HG03175 (cell line): ENCODE results near the gene NPPA.
"Not testable (repeated sequence)": the region's sequence is repeated elsewhere in the genome, so short reads cannot be mapped to it uniquely, and the experiment has no call there.

Experiments used
- ATAC-seq: cut with Tn5 transposase; IDR thresholded peaks from one replicate; pipeline ENCODE4 v1.9.1; 2021; ENCODE audit warnings: mild to moderate bottlenecking, moderate library complexity; ENCODE audit not compliant: unreplicated experiment

Gene NPPA

GRCh38 chr1:11847667-11848372 lies at the start of gene NPPA:
NPPA (minus strand) TSS chr1:11847783; CDS start chr1:11847684, 99 bp downstream.
- ATAC-seq: no peak

DNA sequence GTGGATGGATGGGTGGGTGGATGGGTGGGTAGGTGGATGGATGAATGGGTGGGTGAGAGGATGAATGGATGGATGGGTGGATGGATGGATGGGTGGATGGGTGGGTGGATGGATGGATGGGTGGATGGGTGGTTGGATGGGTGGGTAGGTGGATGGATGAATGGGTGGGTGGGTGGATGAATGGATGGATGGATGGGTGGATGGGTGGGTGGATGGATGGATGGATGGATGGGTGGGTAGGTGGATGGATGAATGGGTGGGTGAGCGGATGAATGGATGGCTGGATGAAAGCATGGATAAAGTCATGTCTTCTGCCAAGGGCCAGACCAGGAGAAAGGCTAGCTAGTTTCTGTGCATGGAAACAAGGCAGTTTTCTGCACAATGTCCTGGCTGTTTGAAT lies 46.9 kb upstream of the NPPA start:
- ATAC-seq: not testable (repeated sequence)

DNA sequence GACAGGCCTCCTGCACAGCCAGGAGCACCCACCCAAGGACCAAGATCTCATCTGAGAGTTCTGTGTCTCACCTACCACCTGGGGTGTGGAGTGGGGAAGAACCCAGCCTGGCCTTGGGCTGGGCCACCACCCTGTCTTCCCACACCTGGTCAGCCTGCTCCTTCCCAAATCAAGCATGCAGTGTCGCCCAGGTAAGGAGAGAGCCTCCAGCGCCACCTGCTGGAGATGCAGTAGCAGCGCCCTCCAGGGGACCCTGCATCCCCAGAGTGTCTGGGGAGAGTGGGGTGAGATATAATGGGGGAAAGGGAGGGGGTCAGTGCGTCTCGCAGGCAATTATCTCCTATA lies 46.3 kb upstream of the NPPA start:
- no peak for ATAC-seq

- ATAC-seq: no peak
Measured at GRCh38 chr1:11891433-11892186, 44.0 kb upstream of the NPPA start.

- ATAC-seq: no peak
Measured at GRCh38 chr1:11888877-11889208, 41.3 kb upstream of the NPPA start.

- ATAC-seq: no peak
Measured at GRCh38 chr1:11888206-11888876, 40.8 kb upstream of the NPPA start.

GRCh38 chr1:11887666-11888007 lies 40.1 kb upstream of the NPPA start:
- no peak for ATAC-seq

DNA sequence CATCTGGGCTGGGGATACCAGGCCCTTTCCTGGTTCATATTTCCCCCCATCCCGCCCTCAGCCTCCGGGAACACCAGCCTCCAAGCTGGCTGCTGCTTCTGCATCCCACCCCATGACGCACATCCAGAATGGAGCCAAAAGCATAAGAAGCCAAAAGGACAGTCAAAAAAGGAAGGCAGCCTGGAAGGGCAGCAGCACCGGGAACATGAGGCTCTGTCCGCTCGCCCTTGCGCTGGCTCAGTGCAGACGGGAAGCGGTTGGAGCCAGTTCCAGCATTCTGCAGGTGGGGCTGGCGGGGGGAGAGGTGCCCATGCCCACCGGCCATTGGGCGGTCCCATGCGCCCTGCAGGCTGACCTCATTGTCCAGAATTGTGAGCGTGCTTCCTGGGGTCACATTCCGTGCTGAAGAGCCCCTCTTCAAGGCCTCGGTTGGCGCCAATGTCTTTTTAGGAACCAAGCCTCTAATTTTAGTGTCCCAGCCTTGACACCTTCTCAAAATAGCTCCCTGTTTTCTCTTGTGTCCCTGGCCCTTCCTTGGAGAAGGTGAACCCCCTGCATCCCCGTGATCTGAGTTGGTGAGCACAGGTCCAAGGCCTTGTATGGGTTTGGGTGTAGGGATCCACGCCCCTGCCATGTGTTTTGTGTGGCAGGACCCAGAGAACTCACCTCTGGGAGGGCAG lies 39.5 kb upstream of the NPPA start:
- no peak for ATAC-seq

- no peak for ATAC-seq
Measured at GRCh38 chr1:11885916-11886315, 38.3 kb upstream of the NPPA start.

DNA sequence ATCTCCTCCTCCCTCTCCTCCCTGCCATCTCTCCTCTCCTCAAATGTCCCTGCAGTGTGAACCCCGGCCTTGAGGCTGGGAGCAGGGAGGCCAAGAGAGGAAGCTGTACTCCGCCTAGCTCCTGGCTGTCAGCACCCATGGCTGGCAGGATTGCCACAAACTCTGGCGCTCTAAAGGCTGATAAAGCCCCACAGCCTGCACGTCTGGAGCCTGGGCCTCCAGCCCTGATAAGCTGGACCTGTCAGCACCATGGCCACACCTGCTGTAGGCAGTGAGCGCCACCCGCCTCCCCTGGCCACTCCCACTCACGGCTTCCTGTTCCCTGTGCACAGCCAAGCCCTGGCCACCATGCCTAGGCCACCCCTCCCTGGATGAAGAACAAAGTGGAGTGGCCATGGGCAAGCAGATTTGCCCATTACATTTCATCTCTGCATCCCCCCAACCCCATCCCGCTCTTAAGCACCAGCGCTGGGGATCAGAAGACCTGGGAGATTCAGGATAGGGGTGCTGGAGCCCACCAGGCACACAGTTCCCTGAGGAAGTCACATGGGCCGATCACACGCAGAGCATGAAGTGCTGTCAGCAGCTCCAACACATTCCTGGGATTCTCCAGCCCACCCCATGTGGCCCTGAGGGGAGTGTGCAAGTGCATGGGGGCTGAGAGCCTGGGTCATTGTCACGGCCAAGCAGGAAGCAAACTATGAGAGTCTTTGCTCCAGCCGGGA lies 35.4 kb upstream of the NPPA start:
- ATAC-seq: no peak

DNA sequence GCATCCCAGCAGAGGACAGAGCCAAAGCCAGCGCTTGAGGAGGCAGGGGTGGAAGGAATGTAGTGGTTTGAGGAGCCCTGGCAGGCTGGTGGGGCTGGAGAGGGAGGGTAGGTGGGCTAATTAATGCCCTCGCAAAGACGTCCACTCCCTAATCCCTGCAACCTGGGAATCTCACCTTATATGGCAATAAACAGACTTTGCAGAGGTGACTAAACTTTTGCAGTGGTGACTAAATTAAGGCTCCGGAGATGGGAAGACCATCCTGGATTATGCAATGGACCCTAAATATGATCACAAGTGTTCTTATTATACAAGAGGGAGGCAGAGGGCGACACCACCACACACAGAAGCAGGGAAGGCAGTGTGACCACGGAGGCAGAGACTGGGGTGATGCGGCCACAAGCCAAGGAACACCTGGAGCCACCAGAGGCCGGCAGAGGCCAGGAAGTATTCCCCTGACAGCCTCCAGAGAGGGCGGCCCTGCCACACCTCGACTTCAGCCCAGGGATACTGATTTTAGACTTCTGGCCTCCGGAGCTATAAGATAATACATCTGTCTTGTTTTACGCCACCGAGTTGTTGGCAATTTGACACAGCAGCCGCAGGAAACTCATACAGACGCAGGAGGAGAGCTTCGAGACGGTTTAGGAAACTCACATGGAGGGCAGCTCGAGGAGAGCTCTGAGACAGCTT lies 34.3 kb upstream of the NPPA start:
- ATAC-seq: no peak

- no peak for ATAC-seq
Measured at GRCh38 chr1:11880911-11881748, 33.5 kb upstream of the NPPA start.

- ATAC-seq: no peak
Measured at GRCh38 chr1:11880181-11880575, 32.6 kb upstream of the NPPA start.

DNA sequence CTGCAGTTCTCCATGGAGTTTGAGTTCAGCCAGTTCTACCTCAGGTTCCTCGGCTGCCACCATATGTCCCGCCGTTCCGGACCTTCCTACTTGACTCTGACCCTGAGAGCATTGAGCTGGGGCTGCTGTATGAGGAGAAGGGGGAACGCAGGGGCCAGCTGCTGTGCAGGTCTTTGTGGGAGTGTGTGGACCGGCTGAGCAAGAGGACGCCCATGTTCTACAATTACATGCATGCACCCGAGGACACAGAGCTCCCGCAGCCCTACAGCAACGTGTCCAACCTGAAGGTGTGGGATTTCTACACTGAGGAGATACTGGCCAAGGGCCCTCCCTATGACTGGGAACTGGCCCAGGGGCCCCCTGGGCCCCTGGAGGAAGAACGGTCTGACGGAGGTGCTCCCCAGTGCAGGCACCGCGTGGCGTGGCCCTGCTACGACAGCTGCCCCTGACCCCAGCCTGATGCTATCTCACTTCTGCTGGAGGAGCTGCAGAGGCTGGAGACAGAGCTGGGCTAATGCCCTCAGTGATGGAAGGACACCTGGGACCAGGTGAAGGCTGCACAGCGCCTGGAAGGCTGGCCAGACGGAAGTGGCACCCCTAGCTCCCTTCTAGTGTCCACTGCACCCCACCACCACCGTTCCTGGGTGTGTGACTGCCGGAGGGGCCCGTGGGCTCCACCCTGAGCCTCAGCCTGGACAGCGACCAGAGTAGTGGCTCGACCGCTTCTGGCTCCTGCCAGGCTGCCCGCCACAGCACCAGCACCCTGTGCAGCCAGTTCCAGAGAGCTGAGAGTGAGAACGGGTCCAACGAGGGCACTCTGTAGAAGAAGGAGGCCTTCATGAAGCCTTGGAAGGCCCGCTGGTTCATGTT lies 32.0 kb upstream of the NPPA start:
- ATAC-seq: no peak

- ATAC-seq: no peak
Measured at GRCh38 chr1:11878891-11879190, 31.3 kb upstream of the NPPA start.

DNA sequence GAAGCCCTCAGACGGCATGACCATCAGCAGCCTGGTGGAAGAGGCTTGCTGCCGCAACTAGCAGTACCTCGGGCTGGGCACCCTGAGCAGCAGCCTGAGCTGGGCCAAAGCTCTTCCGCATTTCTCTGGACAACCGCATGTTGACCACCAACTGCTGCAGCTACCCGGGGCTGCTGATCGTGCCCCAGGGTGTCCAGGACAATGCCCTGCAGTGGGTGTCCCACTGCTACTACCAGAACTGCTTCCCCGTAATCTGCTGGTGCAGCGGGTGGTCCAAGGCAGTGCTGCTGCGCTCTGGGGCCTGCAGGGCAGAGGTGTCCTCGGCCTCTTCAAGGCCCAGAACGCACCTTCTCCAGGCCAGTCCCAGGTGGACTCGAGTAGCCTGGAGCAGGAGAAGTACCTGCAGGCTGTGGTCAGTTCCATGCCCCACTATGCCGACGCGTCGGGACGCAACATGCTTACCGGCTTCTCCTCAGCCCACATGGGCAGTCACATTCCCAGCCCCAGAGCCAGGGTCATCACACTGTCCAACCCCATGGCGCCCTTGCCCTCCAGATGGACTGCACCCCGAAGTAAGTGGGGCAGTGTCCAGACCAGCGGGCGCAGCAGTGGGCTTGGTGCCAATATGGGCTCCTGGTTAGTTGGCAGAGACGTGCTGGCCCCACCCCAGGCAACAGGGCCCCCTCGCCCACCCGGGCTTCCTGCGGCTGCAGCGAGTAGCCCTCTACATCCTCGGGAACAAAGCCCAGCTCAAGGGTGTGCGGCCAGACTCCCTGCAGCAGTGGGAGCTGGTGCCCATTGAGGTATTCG lies 30.7 kb upstream of the NPPA start:
- no peak for ATAC-seq

DNA sequence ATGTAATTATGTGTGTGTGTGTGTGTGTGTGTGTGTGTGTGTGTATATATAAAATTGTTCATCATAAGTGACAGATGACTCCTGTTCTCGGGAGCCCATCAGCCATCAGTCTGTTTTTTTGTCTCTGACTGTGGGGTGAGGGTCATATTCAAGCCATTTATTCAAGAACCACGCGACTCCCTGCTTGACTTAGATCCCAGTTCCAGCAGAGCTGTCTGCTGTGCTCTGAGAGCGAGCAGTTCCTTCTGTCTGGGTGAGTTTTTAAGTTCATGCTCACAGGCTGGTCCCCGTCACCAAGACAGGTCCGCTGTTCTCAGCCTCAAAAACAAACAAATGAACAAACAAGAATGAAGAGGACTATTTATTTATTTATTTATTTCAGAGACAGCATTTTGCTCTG lies 29.5 kb upstream of the NPPA start:
- ATAC-seq: no peak

- no peak for ATAC-seq
Measured at GRCh38 chr1:11875094-11875493, 27.5 kb upstream of the NPPA start.
